ENCODE measurements around the gene FHIT.

- TF ChIP-seq CTCF (IDR thresholded peaks at IDR 0.05; ENCODE audit: low read depth, low read length, missing input control): no peak
- no peak for TF ChIP-seq JUND (IDR thresholded peaks at IDR 0.05)
- no peak for TF ChIP-seq ZBTB33 (IDR thresholded peaks at IDR 0.05)
- no peak for TF ChIP-seq GABPA (IDR thresholded peaks at IDR 0.05 in 1 of 2, conservative IDR thresholded peaks at IDR 0.05 in 1 of 2)
- TF ChIP-seq MAX (IDR thresholded peaks at IDR 0.05): no peak
- no peak for TF ChIP-seq TAF1 (conservative IDR thresholded peaks at IDR 0.05)
- no peak for TF ChIP-seq EGR1 (IDR thresholded peaks at IDR 0.05; ENCODE audit: low read depth in 2 of 2)
- TF ChIP-seq REST (IDR thresholded peaks at IDR 0.05): no peak
- TF ChIP-seq RAD21 (IDR thresholded peaks at IDR 0.05): no peak
- TF ChIP-seq NR2F2 (IDR thresholded peaks at IDR 0.05): no peak
- no peak for TF ChIP-seq HNF4A (conservative IDR thresholded peaks at IDR 0.05)
Measured at GRCh38 chr3:60599586-60599985, 651.7 kb downstream of the FHIT start.

Measured in liver (tissue), 3 donors.